Fibroblast of lung (primary cell): ENCODE results near the gene AP1G2. TPM values are rescaled to one million over a fixed set of nuclear protein-coding genes. Genes with fewer than 3 reads are reported as not detected.
"Not testable (repeated sequence)": the region's sequence is repeated elsewhere in the genome, so short reads cannot be mapped to it uniquely, and the experiment has no call there.

Experiments
- DNase-seq, 2 donors: peaks; one replicate each; pipeline versions ENCODE4 v3.0.0 to v3.0.0-alpha.2; 2010; ENCODE audit warnings: low read depth in 2 of 2
- H2AFZ ChIP-seq: 2 replicates; pipeline ENCODE4 v1.5.1; 2012; ENCODE audit warnings: low read length, control low read depth, inconsistent platforms
- H3K27ac ChIP-seq: 2 replicates; pipeline ENCODE4 v1.5.1; 2011; ENCODE audit warnings: low read length, control low read depth; ENCODE audit not compliant: insufficient read depth
- H3K27me3 ChIP-seq: 2 replicates; pipeline ENCODE4 v1.5.1; 2011; ENCODE audit warnings: mild to moderate bottlenecking, low read length; ENCODE audit not compliant: control insufficient read depth, insufficient read depth
- H3K36me3 ChIP-seq: 2 replicates; pipeline ENCODE4 v1.5.1; 2011; ENCODE audit warnings: low read length; ENCODE audit not compliant: control insufficient read depth, insufficient read depth
- H3K4me1 ChIP-seq: 2 replicates; pipeline ENCODE4 v1.5.1; 2011; ENCODE audit warnings: low read length; ENCODE audit not compliant: control insufficient read depth, insufficient read depth; ENCODE audit errors: extremely low read depth
- H3K4me2 ChIP-seq: 2 replicates; pipeline ENCODE4 v1.5.1; 2011; ENCODE audit warnings: low read length, control low read depth; ENCODE audit not compliant: insufficient read depth; ENCODE audit errors: extremely low read depth
- H3K4me3 ChIP-seq, 4 experiments: fragments of 200-600 bp in 1 of 4; sonication (generic) in 1 of 4; replicated peaks in 1 of 4; 2 replicates each; pipeline ENCODE4 v1.5.1; 2011 to 2016; ENCODE audit warnings: low read length in 4 of 4, low read depth in 3 of 4, mild to moderate bottlenecking in 3 of 4, control low read depth in 2 of 4, inconsistent platforms in 1 of 4, mixed read lengths in 1 of 4; ENCODE audit not compliant: insufficient read depth in 1 of 4; ENCODE audit errors: control extremely low read depth in 1 of 4
- H3K79me2 ChIP-seq: 2 replicates; pipeline ENCODE4 v1.5.1; 2012; ENCODE audit warnings: mild to moderate bottlenecking, low read length, inconsistent platforms; ENCODE audit not compliant: control insufficient read depth, insufficient read depth
- H3K9ac ChIP-seq: 2 replicates; pipeline ENCODE4 v1.5.1; 2011; ENCODE audit warnings: mild to moderate bottlenecking, low read length, control low read depth; ENCODE audit not compliant: insufficient read depth
- H3K9me3 ChIP-seq: 2 replicates; pipeline ENCODE4 v1.5.1; 2012; ENCODE audit warnings: low read depth, low read length; ENCODE audit not compliant: control insufficient read depth, insufficient read depth
- H4K20me1 ChIP-seq: 2 replicates; pipeline ENCODE4 v1.5.1; 2011; ENCODE audit warnings: low read length; ENCODE audit not compliant: control insufficient read depth, insufficient read depth; ENCODE audit errors: extremely low read depth
- EZH2 ChIP-seq: IDR thresholded peaks from 2 replicates; pipeline ENCODE4 v1.5.1; 2012; ENCODE audit warnings: low read length, control low read depth, mild to moderate bottlenecking; ENCODE audit errors: missing control alignments
- polyA plus RNA-seq, 2 donors: library from polyadenylated mRNA; depleted of rRNA in 1 of 2; stranded (reverse) in 1 of 2; unstranded in 1 of 2; fragments of >200 nt; gene quantifications; 2 replicates each; pipeline ENCODE4 v1.2.1, GENCODE V29; 2011 to 2012; ENCODE audit warnings: missing spikeins in 1 of 2
- total RNA-seq: library from RNA; depleted of rRNA; stranded (reverse); fragments of >200 nt; gene quantifications from 2 replicates; pipeline ENCODE4 v1.2.1, GENCODE V29; 2014
- TF ChIP-seq, protein P1 (sequence below), 2 donors: IDR thresholded peaks in 1 of 2; conservative IDR thresholded peaks in 1 of 2; 1 replicate in 1 of 2; 2 replicates in 1 of 2; pipeline ENCODE4 v1.5.1; 2011 to 2012; ENCODE audit warnings: low read length in 2 of 2, control low read depth in 1 of 2, inconsistent platforms in 1 of 2, low read depth in 1 of 2, mild to moderate bottlenecking in 1 of 2

AP1G2 gene
- total and polyA plus RNA-seq, 2 donors (not counting 1 experiment from before 2014, with no cell fraction given) = 7.9 to 9.2 TPM

DNA sequence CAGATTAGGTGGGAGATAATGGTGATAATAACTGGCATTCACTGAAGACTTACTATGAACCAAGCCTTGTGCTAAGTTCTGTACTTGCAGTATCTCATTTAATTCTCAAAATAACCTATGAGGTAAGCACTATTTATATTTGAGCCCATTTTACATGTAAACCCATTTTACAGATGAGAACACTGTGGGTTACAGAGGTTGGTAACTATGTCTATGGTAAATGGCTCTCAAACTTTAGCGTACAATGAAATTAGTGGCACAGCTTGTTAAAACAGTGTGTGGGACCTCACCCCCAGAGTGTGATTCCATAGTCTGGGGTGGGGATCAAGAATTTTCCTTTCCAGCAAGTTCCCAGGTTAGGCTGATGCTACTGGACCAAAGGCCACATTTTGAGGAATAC, 33.2 kb upstream of the AP1G2 start:
- no peaks in the 10 kb centered on the region for H4K20me1 ChIP-seq
- no peak overlapping the region for H3K9ac ChIP-seq
- H3K79me2 ChIP-seq = no peaks in the 10 kb centered on the region
- H3K36me3 ChIP-seq = no peaks in the 10 kb centered on the region
- DNase-seq = no peak
- H3K4me1 ChIP-seq = no peaks in the 10 kb centered on the region
- no peaks in the 10 kb centered on the region for H3K27me3 ChIP-seq
- H3K9me3 ChIP-seq = no peaks in the 10 kb centered on the region
- no peak overlapping the region for H3K4me2 ChIP-seq
- H3K4me3 ChIP-seq = no peak overlapping the region
- no peak overlapping the region for H3K27ac ChIP-seq
- H2AFZ ChIP-seq = no peak overlapping the region
- TF ChIP-seq, protein P1, sequence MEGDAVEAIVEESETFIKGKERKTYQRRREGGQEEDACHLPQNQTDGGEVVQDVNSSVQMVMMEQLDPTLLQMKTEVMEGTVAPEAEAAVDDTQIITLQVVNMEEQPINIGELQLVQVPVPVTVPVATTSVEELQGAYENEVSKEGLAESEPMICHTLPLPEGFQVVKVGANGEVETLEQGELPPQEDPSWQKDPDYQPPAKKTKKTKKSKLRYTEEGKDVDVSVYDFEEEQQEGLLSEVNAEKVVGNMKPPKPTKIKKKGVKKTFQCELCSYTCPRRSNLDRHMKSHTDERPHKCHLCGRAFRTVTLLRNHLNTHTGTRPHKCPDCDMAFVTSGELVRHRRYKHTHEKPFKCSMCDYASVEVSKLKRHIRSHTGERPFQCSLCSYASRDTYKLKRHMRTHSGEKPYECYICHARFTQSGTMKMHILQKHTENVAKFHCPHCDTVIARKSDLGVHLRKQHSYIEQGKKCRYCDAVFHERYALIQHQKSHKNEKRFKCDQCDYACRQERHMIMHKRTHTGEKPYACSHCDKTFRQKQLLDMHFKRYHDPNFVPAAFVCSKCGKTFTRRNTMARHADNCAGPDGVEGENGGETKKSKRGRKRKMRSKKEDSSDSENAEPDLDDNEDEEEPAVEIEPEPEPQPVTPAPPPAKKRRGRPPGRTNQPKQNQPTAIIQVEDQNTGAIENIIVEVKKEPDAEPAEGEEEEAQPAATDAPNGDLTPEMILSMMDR (conservative IDR thresholded peaks at IDR 0.05 in 1 of 2, IDR thresholded peaks at IDR 0.05 in 1 of 2; ENCODE audit: low read depth in 1 of 2, low read length in 2 of 2) = no peak
- TF ChIP-seq EZH2 = no peak

DNA sequence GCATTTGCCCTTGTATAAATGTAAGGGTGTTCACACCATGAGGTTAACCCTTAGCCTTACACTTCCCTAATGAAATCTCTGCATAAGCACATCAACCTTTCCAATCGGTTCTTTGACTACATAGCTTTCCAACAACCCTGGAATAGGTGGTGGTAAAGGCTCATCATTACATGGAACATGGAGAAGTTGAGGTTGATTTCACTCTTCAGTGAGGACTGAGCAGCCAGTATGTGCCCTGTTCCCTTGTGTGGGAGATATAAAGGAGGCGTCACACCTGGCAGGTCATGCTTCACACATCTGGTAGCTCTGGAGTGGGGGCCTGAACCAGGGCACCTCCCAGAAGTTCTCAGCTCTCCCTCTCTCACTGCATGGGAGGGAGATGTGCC, 32.7 kb upstream of the AP1G2 start:
- H3K4me1 ChIP-seq = no peaks in the 10 kb centered on the region
- DNase-seq = no peak
- no peaks in the 10 kb centered on the region for H3K27me3 ChIP-seq
- H3K27ac ChIP-seq = no peak overlapping the region
- no peak overlapping the region for H3K9ac ChIP-seq
- TF ChIP-seq, protein P1 (conservative IDR thresholded peaks at IDR 0.05 in 1 of 2, IDR thresholded peaks at IDR 0.05 in 1 of 2; ENCODE audit: low read depth in 1 of 2, low read length in 2 of 2) = no peak
- TF ChIP-seq EZH2 = no peak
- H4K20me1 ChIP-seq = no peaks in the 10 kb centered on the region
- H3K4me3 ChIP-seq = no peak overlapping the region
- H3K9me3 ChIP-seq = no peaks in the 10 kb centered on the region
- H2AFZ ChIP-seq = no peak overlapping the region
- no peak overlapping the region for H3K4me2 ChIP-seq
- H3K79me2 ChIP-seq = no peaks in the 10 kb centered on the region
- H3K36me3 ChIP-seq = no peaks in the 10 kb centered on the region

DNA sequence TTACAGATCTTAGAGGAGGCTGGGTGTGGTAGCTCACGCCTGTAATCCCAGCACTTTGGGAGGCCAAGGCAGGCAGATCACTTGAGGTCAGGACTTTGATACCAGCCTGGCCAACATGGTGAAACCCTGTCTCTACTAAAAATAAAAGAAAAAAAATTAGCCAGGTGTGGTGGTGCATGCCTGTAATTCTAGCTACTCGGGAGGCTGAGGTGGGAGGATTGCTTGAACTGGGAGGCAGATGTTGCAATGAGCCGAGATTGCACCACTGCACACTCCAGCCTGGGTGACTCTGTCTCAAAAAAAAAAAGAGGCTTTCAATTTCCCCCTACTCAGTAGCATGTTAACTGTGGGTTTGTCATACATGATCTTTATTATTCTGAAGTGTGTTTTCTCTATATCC, 26.6 kb upstream of the AP1G2 start:
- not testable (repeated sequence) for H2AFZ ChIP-seq, H4K20me1 ChIP-seq, H3K9me3 ChIP-seq, H3K79me2 ChIP-seq, H3K4me1 ChIP-seq, H3K4me3 ChIP-seq, H3K4me2 ChIP-seq, H3K9ac ChIP-seq, DNase-seq, H3K27ac ChIP-seq, H3K27me3 ChIP-seq, H3K36me3 ChIP-seq
